Measurements from ENCODE around the gene DAGLA. TPM values are rescaled to one million over a fixed set of nuclear protein-coding genes. Genes with fewer than 3 reads are reported as not detected.

The DAGLA gene
- total RNA-seq, 4 donors from 2014 or later, result 1.5 to 5.6 (median 3.4) TPM

GRCh38 chr11:61745781-61746441 lies 65.7 kb downstream of the DAGLA start:
- H3K4me1 ChIP-seq, result peaks cover 0 to 9% (median 4%) of the 10 kb centered on the region in 3 donors
- H3K4me3 ChIP-seq, result no peak overlapping the region
- 72 to 79% methylated on average over 7 to 12 of the region's 15 CpGs for WGBS, 2 donors (ENCODE audit: low coverage in 1 of 2)
- TF ChIP-seq POLR2AphosphoS5 (IDR thresholded peaks at IDR 0.05), result no peak
- TF ChIP-seq POLR2A (IDR thresholded peaks at IDR 0.05), result no peak
- TF ChIP-seq CTCF (IDR thresholded peaks at IDR 0.05), result no peak
- TF ChIP-seq EP300 (IDR thresholded peaks at IDR 0.05), result no peak
- peaks cover 19% of the 10 kb centered on the region for H3K27me3 ChIP-seq
- no peaks in the 10 kb centered on the region for H3K9me3 ChIP-seq
- H3K36me3 ChIP-seq, result peaks cover 0 to 38% of the 10 kb centered on the region in 2 donors
- no peak overlapping the region for H3K27ac ChIP-seq
- no peak for ATAC-seq

GRCh38 chr11:61746442-61747191 lies 66.4 kb downstream of the DAGLA start:
- H3K27ac ChIP-seq, result no peak overlapping the region
- 73 to 79% methylated on average over 6 to 8 of the region's 19 CpGs for WGBS, 2 donors (ENCODE audit: low coverage in 1 of 2)

GRCh38 chr11:61747192-61747966 lies 67.2 kb downstream of the DAGLA start:
- peak; percentile 80 for ATAC-seq
- peaks cover 0 to 15% (median 7%) of the 10 kb centered on the region in 3 donors for H3K4me1 ChIP-seq
- TF ChIP-seq POLR2AphosphoS5 (IDR thresholded peaks at IDR 0.05) (peak; percentile 9), EP300 (IDR thresholded peaks at IDR 0.05) (no peak), POLR2A (IDR thresholded peaks at IDR 0.05) (no peak), CTCF (IDR thresholded peaks at IDR 0.05) (peak in 3 of 4 experiments; percentile 75 to 90 (median 78))
- peaks cover 0 to 23% of the 10 kb centered on the region in 2 donors for H3K36me3 ChIP-seq
- H3K4me3 ChIP-seq, result no peak overlapping the region
- peaks cover 30% of the 10 kb centered on the region for H3K27me3 ChIP-seq
- 51% methylated on average over 6 of the region's 19 CpGs; no CpG with 5 or more reads in 1 of the 2 donors for WGBS, 2 donors (ENCODE audit: low coverage in 1 of 2)
- no peaks in the 10 kb centered on the region for H3K9me3 ChIP-seq
- no peak overlapping the region for H3K27ac ChIP-seq

More at GRCh38 chr11:61746442-61747191, 66.4 kb downstream of the DAGLA start:
- Histone ChIP-seq H3K9me3 (no peaks in the 10 kb centered on the region), H3K36me3 (peaks cover 0 to 31% of the 10 kb centered on the region in 2 donors), H3K27me3 (peaks cover 24% of the 10 kb centered on the region), H3K4me3 (no peak overlapping the region), H3K4me1 (peaks cover 0 to 9% (median 4%) of the 10 kb centered on the region in 3 donors)
- ATAC-seq, result no peak
- TF ChIP-seq EP300 (IDR thresholded peaks at IDR 0.05) (no peak), POLR2AphosphoS5 (IDR thresholded peaks at IDR 0.05) (no peak), POLR2A (IDR thresholded peaks at IDR 0.05) (no peak)

- no CpG with 5 or more reads among the region's 3 CpGs for WGBS, 2 donors (ENCODE audit: low coverage in 1 of 2)
- no peak for ATAC-seq
- H3K9me3 ChIP-seq, result no peaks in the 10 kb centered on the region
- H3K27ac ChIP-seq, result no peak overlapping the region
- H3K4me1 ChIP-seq, result peaks cover 0 to 20% (median 10%) of the 10 kb centered on the region in 3 donors
- H3K4me3 ChIP-seq, result no peak overlapping the region
- peaks cover 35% of the 10 kb centered on the region for H3K27me3 ChIP-seq
- H3K36me3 ChIP-seq, result peaks cover 0 to 18% of the 10 kb centered on the region in 2 donors
- TF ChIP-seq POLR2A (IDR thresholded peaks at IDR 0.05) (no peak), POLR2AphosphoS5 (IDR thresholded peaks at IDR 0.05) (no peak), EP300 (IDR thresholded peaks at IDR 0.05) (no peak), CTCF (IDR thresholded peaks at IDR 0.05) (no peak)
Measured at GRCh38 chr11:61747967-61748285, 67.7 kb downstream of the DAGLA start.

- H3K36me3 ChIP-seq, result peaks cover 0 to 3% of the 10 kb centered on the region in 2 donors
- no peak for TF ChIP-seq EP300 (IDR thresholded peaks at IDR 0.05)
- TF ChIP-seq POLR2AphosphoS5 (IDR thresholded peaks at IDR 0.05), result no peak
- no peak for TF ChIP-seq CTCF (IDR thresholded peaks at IDR 0.05)
- no peak for TF ChIP-seq POLR2A (IDR thresholded peaks at IDR 0.05)
- no peak overlapping the region for H3K27ac ChIP-seq
- H3K27me3 ChIP-seq, result peaks cover 46% of the 10 kb centered on the region
- 32 to 69% methylated on average over 6 to 8 of the region's 21 CpGs for WGBS, 2 donors (ENCODE audit: low coverage in 1 of 2)
- H3K4me3 ChIP-seq, result no peak overlapping the region
- peaks cover 0 to 21% (median 11%) of the 10 kb centered on the region in 3 donors for H3K4me1 ChIP-seq
- ATAC-seq, result no peak
- no peaks in the 10 kb centered on the region for H3K9me3 ChIP-seq
Measured at GRCh38 chr11:61749591-61750217, 69.5 kb downstream of the DAGLA start.

All from gastroesophageal sphincter (tissue), 4 donors.